Stimulated activated CD4-positive, alpha-beta T cell treated with anti-CD3 and anti-CD28 coated beads, Interleukin-2, amount 100 ng/mL, for 4 hours (primary cell): ENCODE measurements around the gene TMPRSS5.
"Not testable (repeated sequence)": the region's sequence is repeated elsewhere in the genome, so short reads cannot be mapped to it uniquely, and the experiment has no call there.

Experiments
- DNase-seq: peaks from one replicate; pipeline ENCODE4 v3.0.0-alpha.2; 2020; ENCODE audit warnings: low read depth

Gene TMPRSS5

DNA sequence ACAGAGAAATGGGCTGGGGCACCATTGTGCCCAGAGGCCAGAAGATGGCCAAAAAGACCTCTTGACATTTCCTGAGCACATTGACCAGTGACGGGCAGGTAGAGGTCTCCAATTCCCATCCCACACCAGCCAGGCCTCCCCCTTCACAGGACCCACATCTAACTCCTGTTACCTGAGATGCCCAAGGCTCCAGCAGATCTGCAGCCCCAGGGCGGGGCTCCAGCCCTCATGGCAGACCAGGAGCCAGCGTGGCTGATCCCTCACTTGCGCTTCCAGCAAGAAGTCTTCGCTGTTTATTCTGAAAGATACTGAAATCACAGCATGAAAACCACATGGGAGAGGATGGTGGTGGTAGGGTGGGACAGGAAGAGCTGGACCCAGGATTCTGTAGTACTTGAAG, 9.0 kb downstream of the TMPRSS5 start:
- no peak for DNase-seq

DNA sequence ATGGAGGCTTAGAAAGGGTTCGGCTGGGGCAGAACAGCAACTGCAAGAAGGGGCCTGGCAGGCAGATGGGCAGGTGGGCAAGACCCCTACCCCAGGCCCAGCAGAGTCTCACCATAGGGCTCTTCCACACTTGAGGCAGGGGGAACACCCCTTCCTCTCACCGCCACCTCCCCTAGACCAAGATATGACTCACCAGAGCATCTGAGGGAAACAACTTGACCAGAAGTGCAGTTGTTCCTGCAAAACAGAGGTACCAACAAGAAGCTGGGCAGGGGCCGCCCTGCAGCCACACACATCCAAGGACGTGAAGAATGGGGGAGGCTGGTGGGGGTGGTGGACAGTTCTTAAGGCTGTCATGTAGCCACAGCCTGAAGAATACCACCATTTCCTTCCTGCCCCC, 10.9 kb downstream of the TMPRSS5 start:
- no peak for DNase-seq

DNA sequence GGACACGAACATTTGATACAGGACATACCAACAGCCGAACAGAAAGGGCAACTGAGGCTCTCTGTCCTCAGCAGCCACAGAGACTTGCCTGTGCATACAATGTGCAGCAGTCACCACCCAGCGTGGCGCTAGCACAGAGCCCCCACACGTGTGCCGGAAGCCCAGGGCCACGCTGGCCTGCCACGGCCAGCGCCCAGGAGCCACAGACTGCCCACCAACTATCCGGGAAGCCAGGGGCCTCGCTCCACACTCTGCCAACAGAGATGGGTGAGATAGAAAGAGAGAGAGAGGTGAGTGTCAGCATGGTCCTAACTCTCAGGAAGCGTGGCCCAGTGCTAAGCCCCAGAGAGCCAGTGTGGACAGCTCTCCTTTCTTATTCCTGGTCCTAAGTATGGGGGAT, 11.7 kb downstream of the TMPRSS5 start:
- DNase-seq, result no peak

DNA sequence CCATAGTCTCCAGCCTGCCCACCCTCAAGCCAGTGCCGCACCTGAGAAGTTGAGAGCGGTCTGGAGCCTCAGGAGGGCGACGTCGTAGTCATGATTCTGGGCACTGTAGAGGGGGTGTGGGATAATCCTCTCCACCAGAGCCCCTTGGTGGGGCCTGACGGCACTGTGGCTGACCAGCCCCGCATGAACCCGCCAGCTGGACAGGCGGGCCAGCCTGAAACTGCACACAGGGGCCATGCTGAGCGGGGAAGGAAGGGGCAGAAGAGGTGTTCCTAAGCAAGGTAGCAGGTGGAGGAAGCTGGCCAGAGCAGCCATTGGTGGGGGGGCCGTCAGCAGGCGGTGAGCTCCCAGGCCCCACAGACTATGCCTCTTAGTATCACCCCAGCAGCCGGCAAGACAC, 13.1 kb downstream of the TMPRSS5 start:
- DNase-seq, result no peak

DNA sequence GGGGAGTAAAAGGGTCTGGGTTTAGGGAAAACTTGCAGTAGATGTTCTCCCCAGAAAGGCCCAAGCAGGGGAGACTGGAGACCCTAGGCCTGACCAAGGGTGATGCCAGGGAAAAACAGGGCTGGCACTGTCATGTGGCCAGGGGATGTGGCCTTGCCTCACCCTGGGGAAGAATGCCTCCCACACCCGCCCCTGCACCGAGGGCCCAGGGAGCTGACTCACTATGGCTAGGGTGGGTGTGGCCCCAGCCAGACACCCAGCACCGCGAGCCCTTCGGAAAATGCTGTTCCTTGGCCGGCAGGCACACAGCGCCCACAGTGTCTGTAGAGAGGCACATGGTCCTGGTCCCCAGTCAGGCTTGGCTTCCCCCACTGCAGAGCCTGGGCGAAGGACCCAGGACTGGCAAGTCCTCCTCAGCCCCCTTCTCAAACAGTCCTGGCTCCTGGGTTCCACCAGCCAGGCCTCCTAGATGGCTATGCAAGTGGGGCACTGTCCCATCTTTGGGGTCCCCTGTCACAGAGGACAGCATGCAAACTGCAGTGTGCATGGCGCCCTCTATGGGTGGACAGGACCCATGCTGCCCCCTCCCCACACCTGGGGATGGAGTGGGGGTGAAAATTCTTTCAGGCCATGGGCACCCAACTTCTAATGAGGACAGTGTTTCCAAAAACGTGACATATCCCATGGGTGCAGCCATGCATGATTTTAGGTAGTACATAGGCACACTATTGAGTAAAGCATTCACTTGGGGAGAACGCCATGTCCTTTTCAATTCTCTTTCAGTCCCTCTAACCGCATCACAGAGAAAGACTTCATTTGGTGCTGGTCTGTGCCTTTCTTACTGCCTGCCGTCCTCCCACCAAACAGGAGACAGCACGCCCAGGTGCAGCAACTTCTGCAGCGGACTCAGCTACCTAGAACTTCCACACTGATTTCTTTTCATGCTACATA, 15.2 kb downstream of the TMPRSS5 start:
- DNase-seq, result no peak

DNA sequence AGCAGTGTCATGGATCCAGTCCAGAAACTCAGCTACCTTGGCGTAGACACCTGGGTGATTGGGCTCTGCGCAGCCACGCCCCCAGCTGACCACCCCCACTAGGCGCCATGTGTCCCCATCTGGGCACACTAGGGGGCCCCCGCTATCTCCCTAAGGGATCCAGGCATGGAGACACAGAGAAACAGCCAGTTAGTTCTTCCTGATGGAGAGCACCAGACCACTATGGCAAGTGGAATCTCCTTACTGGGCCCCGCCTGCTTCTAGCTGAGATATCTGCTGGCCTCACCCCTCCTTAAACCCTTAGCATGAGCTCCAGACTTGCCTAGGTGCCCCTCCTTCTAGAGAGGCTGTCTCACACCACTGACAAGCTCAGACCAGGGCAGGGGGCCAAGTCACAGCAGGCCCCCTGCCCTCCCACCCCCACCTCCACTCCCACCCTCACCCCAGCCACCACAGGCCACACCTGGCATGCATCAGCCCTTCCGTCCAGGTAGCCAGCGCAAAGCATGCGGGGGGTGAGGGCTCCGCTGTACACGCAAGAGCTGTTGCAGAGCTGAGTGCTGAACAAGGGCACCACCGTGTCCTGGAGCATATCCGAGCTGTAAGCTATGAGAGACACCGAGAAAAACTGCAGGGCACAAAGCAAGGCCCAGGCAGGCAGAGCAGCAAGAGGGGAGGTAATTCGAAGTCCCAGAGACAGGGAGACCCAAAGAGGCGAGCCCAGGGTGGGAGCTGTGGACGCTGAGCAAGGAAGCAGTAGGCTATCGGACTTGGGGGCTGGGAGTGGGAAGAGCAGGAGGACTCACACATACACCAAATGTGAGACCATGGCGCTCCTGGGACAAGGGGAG, 16.1 kb downstream of the TMPRSS5 start:
- DNase-seq, result no peak

DNA sequence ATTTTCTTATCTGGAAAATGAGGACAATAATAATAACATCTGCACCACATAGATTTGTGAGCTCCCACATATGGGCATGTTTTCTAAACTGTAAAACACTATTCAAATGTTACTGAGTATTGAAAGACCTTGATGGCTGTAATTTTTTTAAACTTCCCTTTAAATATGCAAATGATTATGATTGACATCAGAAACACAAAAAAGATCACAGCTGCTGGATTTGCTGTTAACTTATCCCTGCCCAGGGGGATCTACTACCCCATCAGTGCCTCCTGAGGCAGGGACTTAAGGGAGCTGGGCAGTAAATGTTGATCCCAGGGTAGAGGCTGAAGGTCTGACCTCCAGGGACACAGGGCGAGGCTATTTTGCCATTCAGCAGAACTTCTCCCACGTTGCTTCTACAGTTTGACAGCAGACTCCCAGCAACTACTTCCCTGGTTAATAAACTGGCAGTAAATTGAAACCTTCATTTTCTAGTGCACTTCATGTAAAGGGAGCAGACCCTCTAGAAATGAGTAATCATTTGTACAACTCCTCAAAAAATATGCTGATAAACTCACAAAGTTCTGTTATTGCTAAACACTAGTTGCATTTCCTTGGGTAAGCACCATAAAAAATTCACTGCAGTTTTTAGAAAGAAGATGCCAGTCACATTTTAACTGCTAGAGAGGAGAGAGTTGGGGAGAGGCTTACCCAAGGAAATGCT, 20.3 kb downstream of the TMPRSS5 start:
- DNase-seq, result no peak

DNA sequence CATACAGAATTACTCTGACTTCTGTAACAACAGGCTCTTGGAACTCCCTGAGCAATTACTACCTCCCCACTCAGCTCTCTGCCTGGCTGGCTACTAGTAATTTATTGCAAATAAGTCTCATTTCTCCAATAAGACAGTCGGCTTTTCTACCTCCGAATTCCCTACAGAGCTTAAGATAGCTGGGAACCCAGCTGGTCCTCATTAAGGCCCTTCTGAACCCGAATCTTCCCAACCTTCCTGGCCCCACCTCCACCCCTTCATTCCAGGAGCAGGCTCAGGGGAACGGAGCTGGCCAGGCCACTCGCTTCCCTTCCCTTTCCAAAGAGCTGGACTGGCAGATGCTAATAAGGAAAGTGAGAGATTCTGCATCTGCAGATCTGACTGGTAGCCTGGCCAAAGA, 21.6 kb downstream of the TMPRSS5 start:
- no peak for DNase-seq

DNA sequence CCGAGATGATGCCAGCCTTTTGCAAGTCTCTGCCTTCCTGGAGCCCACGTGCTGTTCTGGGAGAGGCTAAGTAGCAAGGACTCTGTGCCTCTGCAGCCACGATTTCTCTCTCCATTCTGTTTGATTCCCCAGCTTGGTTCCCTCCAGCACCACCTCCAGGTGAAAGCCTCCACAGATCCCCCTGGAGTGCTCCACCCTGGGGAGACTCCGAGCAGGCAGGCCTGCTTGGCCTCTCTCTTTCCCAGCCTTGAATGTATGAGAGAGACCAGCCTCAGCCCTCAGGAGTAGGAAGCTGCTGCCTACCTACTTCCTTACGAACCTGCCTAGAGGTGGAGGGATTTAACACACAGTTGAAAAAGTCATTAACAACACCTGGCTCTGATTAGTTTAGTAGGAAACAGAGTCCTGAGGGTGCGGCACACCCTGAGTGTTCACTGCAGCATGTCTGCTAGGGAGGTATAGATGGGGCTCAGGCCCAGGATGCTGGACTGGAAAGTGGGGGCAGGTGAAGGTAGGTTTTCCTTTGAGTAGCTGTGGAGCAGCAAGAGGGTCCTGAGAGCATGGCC, 22.5 kb downstream of the TMPRSS5 start:
- no peak for DNase-seq

DNA sequence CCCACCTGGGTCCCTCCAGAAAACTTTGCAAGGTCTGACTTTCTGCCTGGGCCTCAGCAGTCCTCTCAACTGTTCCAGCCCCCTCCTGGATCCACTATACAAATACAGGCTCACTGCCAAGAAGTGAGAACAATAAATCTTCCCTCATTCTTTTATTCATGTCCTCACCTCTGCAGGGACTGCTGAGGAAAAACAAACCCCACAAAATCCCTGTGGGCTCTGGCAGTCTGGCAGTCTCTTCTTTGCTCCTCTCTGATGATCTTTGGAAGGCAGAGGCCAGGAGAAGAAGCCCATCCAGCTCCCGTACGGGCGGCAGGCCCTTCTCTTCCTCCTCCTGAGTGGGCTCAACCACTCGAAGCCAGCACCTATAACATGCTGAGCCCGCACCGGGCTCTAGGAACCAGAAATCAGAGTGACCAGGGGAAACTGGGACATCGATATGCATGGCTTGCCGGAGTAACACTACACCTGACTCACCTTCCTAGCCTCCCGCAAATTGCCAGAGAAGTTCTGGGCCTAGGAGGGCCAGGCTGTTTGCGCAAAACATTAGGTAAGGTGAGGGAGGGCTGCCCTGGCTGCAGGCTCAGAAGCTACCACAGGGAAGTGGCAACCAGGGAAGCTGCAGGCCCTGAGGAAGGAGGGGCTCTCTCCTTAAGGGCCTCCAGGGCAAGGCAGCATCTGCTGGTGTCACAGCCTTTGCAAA, 24.2 kb downstream of the TMPRSS5 start:
- no peak for DNase-seq

DNA sequence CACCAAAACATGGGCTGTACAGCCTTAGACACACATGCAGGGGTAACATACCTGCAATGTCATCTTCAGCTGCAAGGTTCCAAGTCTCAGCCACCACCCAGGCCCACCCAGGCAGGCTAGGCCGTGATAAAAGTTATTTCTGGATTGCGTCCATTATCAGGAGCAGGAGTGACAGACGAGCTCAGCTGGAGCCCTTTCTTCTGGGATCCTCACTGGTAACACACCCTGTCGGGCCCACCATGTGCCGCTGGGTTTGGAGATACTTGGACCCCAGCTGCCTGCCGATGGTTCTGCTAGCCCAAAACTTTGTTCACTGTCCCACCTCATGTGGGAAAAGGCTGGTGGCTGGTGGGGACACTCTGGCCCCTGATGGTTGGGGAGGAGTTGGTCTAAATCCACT, 24.8 kb downstream of the TMPRSS5 start:
- no peak for DNase-seq

DNA sequence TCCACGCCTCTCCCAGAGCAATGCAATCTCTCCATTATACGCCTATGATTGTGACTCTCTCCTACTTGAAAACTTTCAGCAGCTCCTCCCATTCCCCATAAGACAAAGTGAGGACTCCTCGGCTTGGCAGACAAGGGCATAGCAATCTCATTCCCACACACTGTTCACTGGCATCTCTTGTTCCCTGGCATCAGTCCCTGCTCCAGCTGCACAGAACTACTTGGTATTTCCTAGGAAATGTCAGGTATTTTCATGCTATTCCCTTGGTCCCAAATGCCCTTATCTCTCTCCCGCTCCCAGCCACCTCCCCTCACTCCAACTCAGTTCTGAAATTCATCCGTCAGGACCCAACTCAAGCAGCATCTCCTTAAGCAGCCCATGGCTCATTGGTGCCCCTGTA, 28.4 kb downstream of the TMPRSS5 start:
- no peak for DNase-seq

DNA sequence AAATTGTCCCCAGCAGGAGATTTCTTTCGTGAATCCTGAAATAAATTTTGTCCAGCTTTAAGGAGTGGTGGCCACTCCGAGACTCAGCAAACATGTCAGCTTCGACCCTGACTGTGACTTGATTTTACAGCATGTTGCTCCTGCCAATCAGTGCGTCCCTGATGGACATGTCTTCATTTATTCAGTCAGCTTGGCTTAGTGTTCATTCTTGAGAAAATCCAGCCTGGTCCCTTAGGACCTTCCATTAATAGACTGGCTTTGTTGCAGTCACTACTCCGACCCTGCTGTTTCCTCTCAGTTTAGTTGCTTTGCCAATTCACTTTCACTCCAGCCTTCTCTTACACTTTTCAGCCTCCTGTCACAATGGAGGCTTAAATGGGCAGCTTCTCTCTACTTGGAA, 30.5 kb downstream of the TMPRSS5 start:
- no peak for DNase-seq

DNA sequence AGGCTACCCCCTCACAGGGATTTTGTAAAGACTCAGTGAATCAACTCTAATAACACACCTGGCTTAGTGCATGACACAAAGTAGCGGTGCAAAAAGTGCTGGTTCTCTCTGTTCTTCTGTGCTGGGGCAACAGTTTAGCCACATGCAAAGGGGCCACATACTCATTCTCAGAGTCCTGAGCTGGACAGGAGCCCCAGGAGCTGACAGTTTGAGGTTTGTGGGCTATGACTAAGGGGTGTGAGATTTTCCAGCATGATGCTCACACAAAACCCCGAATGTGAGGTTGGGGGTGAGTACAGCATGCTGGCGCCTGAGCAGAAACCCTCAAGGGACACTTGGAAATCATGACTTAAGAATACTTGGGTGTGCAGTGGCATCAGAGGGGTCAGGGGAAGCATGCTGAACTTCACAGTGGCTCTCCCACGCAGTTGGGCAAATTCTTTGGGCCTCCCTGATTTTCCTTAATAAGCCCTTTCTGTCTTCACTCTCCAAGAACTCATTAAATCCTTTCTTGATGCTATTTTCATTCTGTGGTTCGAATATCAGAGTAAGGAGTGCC, 31.0 kb downstream of the TMPRSS5 start:
- DNase-seq, result no peak

DNA sequence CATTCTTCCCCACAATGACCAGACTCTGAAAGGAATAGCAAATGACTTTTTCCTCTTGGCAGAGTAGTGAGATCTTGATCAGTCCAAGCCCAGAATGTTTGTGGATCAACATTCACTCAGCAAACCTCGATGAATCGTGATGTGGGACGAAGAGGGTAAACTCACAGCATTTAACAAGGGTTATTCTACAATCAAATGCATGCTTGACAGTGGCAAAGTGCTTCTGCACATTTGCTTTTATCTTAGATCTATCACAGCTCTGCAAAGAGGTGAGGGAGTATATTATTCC, 31.8 kb downstream of the TMPRSS5 start:
- no peak for DNase-seq

DNA sequence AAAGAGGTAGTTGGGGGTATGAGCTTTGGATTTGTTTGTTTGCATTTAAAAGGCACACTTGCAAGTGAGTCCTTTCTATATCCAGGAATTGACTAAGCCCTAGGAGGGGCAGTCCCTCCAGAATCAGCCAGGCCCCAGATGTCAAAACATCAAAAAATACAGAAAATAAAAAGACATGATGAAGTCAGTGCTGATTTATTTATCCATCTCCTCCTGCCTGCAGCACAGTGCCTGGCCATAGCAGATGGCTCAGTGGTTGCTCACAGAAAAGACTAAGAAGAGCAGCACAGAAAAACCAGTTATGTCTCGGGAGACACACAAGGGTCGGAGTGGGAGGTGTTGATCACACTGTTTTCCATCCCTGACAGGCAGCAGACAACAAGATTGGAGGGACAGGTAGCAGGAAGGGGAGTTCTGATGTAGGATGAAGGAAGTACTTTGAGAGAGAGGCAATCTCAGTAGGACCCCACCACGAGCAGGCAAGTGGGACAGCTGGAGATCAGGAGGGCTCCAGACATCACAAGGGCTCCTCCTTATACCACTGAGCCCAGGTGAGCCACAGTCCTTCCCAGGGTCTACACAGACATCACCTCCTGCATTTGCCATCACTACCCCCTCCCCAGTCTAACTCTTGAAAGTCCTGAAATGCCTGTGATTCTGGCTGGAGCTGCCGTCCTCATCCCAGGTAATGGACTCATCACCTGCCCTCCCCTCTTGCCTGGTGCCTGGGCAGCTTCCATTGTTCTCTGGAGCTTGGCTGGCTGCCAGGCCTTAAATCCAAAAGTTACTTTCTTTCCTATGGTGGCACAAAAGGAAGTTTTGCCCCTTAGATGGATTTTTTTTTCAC, 32.3 kb downstream of the TMPRSS5 start:
- no peak for DNase-seq

DNA sequence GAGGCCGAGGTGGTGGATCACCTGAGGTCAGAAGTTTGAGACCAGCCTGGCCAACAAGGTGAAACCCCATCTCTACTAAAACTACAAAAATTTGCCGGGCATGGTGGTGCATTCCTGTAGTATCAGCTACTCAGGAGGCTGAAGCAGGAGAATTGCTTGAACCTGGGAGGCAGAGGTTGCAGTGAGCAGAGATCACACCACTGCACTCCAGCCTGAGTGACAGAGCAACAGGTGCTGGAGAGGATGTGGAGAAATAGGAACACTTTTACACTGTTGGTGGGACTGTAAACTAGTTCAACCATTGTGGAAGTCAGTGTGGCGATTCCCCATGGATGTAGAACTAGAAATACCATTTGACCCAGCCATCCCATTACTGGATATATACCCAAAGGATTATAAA, 34.2 kb downstream of the TMPRSS5 start:
- DNase-seq, result not testable (repeated sequence)

DNA sequence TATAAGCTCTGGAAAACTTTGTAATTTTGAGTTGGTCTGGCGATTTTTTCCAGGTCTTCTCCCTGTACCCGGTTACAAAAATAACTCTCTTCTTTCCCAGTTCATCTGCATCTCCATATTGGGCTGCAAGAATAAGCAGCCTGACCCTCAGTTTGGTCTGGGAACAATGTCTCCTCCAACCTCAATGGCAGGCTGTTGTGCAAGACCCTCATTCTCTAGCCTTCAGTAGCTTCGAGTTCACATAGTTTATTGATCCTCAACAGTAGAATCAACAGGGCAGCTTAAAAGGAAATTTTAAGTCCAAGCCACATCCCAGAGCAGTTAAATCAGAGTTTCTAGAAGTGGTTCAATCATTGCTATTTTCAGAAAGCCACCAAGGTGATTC, 35.3 kb downstream of the TMPRSS5 start:
- DNase-seq, result no peak

DNA sequence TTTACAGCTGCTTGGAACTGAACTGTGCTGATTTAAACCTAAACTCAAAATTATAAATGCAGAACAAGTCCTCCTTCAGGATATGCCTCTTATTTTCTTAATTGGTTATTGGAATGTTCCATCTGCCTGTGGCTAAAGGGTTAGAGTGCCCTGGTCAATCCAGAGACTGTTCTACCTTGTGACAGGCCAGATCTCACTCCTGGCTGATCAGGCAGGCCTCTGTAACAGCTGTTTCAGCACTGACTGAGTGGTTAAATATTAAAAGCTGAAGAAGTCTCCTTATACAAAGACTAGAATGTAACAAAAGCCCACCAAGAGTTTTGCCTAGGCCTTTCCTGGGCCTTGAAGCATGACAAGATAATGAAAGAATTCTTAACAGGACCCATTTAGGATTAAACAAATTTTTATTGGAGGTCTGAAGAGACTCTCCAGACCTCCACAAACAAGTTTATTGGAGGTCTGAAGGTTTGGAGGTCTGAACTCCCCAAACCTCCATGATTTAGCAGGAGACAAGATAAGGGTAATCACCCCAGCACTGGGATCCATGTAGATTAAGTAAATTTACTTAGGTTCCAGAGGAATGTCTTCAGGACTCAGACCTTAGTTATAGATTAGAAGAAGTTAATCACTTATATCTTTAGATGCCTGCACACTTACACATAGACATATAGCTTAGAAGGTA, 35.8 kb downstream of the TMPRSS5 start:
- no peak for DNase-seq

DNA sequence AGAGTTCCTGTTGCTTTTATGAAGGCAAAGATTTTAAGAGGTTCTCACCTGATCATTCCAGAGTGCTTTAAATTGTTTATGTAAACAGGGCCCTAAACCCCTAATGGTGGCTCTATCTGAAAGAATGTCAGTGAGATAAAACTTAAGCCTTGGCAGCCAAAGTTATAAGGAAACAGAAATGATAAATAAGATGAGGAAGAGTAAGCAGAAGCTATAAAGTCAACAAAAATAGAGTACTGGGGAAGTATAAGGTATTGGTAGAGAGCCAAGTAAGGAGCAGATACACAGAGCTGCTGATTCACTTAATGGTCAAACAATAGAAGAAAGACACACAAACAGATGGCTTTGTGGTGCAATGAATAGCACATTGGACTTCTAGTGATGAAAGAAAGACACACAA, 37.9 kb downstream of the TMPRSS5 start:
- DNase-seq, result no peak
